HPDE6-E6E7 (cell line): ENCODE results near the gene CACNA2D3.

Experiments
- DNase-seq: peaks from one replicate; pipeline ENCODE4 v3.0.0; 2011; ENCODE audit warnings: missing footprints; ENCODE audit errors: extremely low spot score

CACNA2D3 gene

GRCh38 chr3:55006244-55006676 lies 883.9 kb downstream of the CACNA2D3 start:
- no peak for DNase-seq

GRCh38 chr3:55007971-55008370 lies 885.6 kb downstream of the CACNA2D3 start:
- DNase-seq = no peak

GRCh38 chr3:55009372-55009771 lies 887.0 kb downstream of the CACNA2D3 start:
- no peak for DNase-seq

GRCh38 chr3:55012091-55012490 lies 889.7 kb downstream of the CACNA2D3 start:
- DNase-seq = no peak

DNA sequence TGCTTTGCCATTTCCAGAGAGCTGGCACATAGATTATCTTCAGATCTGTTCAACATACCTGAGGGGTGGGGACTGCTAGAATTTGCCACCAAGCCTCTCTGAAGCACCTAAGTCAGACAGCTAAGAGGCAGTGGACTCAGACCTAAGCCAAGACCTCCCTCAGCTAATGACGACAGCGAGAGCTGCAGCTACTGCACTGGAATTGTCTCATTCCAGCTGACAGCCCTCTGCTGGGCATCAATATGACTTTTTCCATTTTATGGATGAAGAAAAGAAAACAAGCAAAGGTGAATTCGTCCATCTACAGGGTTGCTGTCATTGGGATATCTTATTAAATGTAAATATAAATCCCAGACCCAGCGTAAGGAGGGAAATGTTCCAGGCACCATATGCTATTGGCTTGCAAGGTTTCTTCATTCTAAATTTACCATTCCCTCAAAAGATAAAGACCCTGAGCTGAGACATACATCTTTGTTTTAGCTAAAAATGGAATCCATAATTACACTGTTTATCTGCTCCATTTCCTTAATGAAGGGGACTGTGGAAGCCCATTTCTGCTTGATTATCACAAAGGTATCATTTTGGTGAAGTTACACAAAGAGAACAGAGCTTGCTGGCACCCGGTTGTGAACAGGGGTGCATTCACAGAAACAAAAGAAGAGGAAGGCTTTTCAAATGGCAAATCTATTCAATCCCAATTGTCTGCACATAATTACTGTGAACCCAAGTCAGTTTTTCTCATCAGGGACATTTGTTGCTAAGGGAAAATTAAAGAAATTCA lies 891.0 kb downstream of the CACNA2D3 start:
- no peak for DNase-seq

- no peak for DNase-seq
These were observed 891.7 kb downstream of the CACNA2D3 start for GRCh38 chr3:55014081-55014480.

GRCh38 chr3:55014906-55015305 lies 892.6 kb downstream of the CACNA2D3 start:
- DNase-seq = no peak

DNA sequence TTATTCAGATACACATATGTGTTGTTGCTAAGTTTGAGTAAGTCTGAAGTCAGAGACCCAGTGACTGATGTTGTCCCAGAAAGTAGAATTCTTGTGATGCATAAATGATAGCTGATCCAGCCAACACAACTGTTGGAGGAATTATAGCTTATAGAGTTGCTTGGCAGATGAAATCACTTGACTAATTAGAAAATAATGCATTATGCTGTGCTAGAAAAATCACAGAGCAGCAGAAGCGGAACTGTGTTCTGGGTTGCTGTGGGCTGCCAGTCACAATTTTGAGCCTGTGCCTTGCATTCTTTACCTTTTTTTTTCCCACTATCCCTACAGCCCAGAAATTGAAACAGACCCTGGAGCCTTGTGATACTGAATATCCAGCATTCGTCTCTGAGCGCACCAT lies 895.5 kb downstream of the CACNA2D3 start:
- DNase-seq = no peak

DNA sequence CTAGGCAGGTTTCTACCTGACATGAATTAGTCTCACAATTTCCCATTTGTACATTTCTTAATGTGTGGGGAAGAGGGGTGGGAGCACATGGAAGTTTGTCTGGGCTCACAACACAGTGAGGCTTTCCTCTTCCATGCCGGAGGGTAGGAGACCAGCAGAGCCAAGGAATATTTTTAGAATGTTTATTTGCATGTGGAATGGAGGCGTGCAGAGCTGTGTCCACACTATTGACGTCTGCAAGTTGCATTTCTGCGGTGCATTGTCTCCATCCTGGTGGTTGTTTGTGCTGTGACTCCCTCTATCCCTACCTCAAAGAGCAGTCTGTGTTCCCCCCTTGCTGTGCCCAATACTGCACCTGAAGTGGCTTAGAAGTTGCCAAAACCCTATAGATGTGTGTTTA lies 908.6 kb downstream of the CACNA2D3 start:
- DNase-seq = no peak

GRCh38 chr3:55036883-55037577 lies 914.7 kb downstream of the CACNA2D3 start:
- DNase-seq = no peak

- DNase-seq = no peak
These were observed 920.2 kb downstream of the CACNA2D3 start for GRCh38 chr3:55042591-55042990.

DNA sequence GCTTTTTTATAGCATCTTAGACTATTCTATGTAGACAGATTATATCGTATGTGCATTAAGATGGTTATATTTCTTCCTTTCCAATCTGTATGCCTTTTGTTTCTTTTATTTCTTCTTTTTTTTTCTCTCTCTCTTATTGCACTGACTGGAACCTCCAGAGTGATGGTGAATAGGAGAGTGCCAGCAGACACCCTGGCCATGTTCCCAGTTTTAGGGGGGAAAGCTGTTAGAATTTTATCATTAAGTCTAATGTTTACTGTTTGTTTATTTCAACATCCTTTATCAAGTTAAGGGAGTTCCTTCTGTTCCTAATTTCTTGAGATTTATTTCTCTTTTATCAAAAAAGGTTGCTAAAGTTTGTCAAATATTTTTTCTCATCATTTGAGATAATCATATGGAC lies 922.1 kb downstream of the CACNA2D3 start:
- DNase-seq = no peak

GRCh38 chr3:55059027-55059629 lies 936.8 kb downstream of the CACNA2D3 start:
- DNase-seq = no peak

DNA sequence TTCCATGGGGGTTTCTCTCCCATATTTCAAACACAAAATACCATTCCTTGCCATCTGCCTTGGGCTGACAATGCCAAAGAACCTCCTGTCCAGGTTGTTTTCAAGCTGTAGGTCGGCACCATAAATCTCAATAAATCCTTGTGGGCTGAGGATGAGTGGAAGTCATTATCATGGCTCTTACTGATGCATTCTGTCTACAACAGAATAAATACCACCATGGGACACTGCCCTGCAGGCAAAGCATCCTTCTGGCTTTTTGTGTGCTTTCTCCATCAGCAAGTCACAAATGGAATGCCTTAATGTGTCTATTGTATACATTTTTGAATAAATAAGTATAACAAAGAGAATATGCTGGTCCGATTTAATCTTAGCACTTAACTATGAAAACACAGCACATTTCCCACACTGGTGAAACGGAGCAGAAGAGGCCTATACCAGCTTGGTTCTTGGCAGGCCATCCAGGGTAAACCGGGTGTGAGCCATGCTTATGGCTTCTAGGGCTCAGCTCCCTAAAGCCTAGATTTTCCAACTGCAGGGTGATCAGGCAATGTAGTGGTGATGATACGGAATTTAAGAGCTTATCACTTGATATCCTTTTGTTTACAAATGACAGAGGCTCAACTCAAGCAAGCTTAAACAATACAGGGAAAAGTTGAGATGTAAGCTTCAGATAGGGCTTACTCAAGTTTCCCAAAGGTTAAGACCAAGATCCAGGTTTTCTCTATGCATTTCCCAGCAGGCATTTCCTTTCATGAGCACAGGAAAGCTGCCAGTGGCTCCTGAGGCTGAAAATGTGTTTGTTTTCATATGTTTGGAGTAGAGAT lies 938.8 kb downstream of the CACNA2D3 start:
- no peak for DNase-seq

GRCh38 chr3:55061720-55062034 lies 939.3 kb downstream of the CACNA2D3 start:
- DNase-seq = no peak

GRCh38 chr3:55064164-55064563 lies 941.8 kb downstream of the CACNA2D3 start:
- no peak for DNase-seq

DNA sequence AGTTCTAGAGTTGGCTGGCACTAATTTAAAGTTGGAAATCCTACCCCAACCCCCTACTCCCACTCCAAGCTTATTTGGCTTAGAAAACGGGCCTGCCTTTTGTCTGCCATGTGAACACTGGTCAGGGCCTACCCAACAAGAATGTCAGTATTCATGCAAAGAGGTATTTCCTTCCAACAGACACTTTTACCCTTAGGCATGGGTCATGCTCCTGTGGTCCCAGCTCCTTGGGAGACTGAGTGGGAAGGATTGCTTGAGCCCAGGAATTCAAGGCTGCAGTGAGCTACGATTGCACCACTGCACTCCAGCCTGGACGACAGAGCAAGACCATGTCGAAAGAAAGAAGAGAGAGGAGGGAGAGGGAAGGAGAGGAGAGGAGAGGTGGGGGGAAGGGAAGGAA lies 943.0 kb downstream of the CACNA2D3 start:
- no peak for DNase-seq

DNA sequence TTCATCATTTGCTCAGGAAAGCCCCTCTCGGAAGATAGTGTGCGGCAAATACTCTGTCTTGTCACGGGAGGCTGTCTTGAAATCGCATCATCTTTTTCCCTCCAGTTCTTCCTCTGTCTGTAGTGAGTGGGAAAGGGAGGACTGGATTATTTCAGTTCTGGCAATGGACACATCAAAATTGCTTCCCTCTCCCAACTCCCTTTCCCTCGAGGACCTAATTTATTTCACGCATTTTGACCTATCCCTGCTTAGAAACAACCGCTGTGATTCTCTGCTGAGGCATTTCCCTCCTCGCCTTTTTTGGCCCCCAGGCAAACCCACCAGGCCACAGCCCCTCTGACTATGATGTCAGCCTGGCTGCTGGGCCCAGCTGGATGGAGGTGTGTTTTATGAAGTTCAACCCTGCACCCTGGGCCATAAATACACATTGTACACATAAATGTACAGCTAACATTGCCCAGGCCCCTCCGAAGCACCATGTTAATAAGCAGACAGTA lies 944.2 kb downstream of the CACNA2D3 start:
- DNase-seq = no peak

DNA sequence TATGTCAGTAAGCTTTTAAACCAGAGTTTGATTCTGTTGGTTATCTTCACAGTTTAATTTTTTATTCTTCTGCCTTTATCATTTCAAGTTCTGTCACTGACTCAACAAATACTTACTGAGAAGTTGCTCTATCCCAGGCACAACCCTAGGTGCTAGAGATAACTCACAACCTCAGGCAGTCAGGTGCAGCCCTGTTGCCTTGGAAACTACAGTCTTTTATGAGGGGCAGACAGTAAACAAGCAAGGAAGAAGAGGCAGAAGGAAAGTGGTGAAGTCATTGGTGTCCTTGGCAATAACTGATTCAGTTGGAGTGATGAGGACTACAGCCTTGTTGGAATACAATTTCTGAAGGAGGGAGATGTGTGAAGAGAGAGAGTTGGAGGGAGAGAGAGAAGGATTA lies 947.6 kb downstream of the CACNA2D3 start:
- DNase-seq = no peak

DNA sequence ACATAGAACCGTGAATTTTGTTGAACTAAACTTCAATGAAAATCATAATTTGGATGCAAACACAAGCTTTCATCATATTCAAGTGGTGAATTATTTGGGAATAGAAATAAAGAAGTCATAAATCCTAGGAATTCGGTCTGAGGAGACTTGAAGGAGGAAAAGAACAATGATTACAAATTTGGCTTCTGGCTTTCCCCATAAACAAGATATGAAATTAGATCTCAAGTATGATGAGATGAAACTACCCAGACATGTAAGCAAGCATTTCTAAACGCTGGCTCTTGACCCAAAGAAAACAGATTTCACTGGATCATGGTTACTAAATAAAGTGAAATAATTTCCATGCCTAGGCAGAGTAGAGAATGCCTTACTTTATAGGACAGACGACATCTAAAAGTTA lies 952.4 kb downstream of the CACNA2D3 start:
- DNase-seq = no peak

- no peak for DNase-seq
These were observed 953.5 kb downstream of the CACNA2D3 start for GRCh38 chr3:55075846-55076245.

- no peak for DNase-seq
These were observed 955.4 kb downstream of the CACNA2D3 start for GRCh38 chr3:55077726-55078125.
